HUES64 (cell line): ENCODE measurements around the gene DPP10.

Experiments
- H3K27ac ChIP-seq: 2 replicates; pipeline ENCODE4 v1.7.0; 2013; ENCODE audit warnings: low read depth, low read length, inconsistent platforms
- H3K27me3 ChIP-seq: 2 replicates; pipeline ENCODE4 v1.6.1; 2013; ENCODE audit warnings: mild to moderate bottlenecking, low read length; ENCODE audit not compliant: insufficient read depth
- H3K36me3 ChIP-seq: 2 replicates; pipeline ENCODE4 v1.6.1; 2013; ENCODE audit warnings: mild to moderate bottlenecking, low read length; ENCODE audit not compliant: insufficient read depth
- H3K4me1 ChIP-seq: 2 replicates; pipeline ENCODE4 v1.6.1; 2013; ENCODE audit warnings: mild to moderate bottlenecking, low read length, moderate library complexity; ENCODE audit not compliant: insufficient read depth
- H3K4me3 ChIP-seq: 2 replicates; pipeline ENCODE4 v1.5.1; 2013; ENCODE audit warnings: mild to moderate bottlenecking, low read length, moderate library complexity
- H3K9ac ChIP-seq: 2 replicates; pipeline ENCODE4 v1.6.1; 2013; ENCODE audit warnings: mild to moderate bottlenecking, low read depth, low read length
- H3K9me3 ChIP-seq: 2 replicates; pipeline ENCODE4 v1.6.1; 2013; ENCODE audit warnings: low read depth, low read length; ENCODE audit not compliant: insufficient read depth
- WGBS: fragments of 150-250, 120-280 bp; methylation state at CpG from one replicate; pipeline ENCODE4 v1.1.7; 2013; ENCODE audit warnings: missing lambda C conversion rate; 5-methylcytosine and 5-hydroxymethylcytosine counted together

Gene DPP10

GRCh38 chr2:114543236-114543766, 100.9 kb downstream of the DPP10 start:
- no peaks in the 10 kb centered on the region for H3K4me1 ChIP-seq
- H3K36me3 ChIP-seq: no peaks in the 10 kb centered on the region
- no peak overlapping the region for H3K4me3 ChIP-seq
- H3K27ac ChIP-seq: no peak overlapping the region
- WGBS: 62% methylated on average over 5 of the region's 7 CpGs
- no peak overlapping the region for H3K9ac ChIP-seq
- no peaks in the 10 kb centered on the region for H3K27me3 ChIP-seq
- H3K9me3 ChIP-seq: no peaks in the 10 kb centered on the region

DNA sequence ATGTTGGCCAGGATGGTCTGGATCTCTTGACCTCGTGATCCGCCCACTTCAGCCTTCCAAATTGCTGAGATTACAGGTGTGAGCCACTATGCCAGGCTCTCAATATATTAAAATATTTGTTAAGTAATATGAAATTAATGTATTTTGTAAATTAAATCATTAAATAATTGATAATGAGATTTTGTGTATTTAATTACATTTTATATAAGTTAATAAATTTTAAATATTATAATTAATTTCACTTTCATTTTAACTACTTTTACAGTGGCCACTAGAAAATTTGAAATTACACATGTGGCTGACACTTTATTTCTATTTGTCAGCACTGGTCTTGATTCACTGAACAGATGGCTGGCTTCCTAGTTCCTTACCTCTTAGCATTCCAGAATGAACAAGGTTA, 102.6 kb downstream of the DPP10 start:
- no peaks in the 10 kb centered on the region for H3K9me3 ChIP-seq
- H3K9ac ChIP-seq: no peak overlapping the region
- no peaks in the 10 kb centered on the region for H3K27me3 ChIP-seq
- 0 out of 2 replicates have a peak, but pooled peaks cover 4% of the 10 kb centered on the region for H3K4me1 ChIP-seq
- WGBS: 97% methylated on average over 2 of the region's 2 CpGs
- no peak overlapping the region for H3K27ac ChIP-seq
- H3K36me3 ChIP-seq: no peaks in the 10 kb centered on the region
- H3K4me3 ChIP-seq: no peak overlapping the region

GRCh38 chr2:114546531-114546930, 104.1 kb downstream of the DPP10 start:
- Histone ChIP-seq H3K27me3 (no peaks in the 10 kb centered on the region), H3K36me3 (no peaks in the 10 kb centered on the region), H3K9me3 (no peaks in the 10 kb centered on the region), H3K27ac (no peak overlapping the region), H3K4me1 (0 out of 2 replicates have a peak, but pooled peaks cover 4% of the 10 kb centered on the region), H3K9ac (no peak overlapping the region), H3K4me3 (no peak overlapping the region)
- 95% methylated on average over 2 of the region's 3 CpGs for WGBS

DNA sequence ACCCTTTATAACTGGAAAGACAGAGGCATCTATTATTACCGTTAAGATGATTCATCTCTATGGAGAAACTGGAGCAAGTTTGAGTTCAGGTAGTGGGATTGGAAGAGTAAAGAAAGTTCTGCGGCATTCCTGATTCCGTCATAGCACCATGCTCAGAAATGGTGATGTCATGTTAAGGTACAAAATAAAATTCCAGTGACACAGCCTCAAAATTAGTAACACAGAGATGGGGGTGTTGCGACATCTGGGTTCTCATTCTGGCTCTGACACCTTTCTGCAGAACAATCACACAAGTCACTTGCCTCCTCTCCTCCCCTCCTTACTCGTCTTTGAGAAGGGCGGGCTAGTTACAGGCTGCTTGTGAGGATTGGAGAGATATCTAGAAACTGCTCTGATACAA, 105.7 kb downstream of the DPP10 start:
- Histone ChIP-seq H3K4me3 (no peak overlapping the region), H3K27me3 (no peaks in the 10 kb centered on the region), H3K27ac (no peak overlapping the region), H3K4me1 (0 out of 2 replicates have a peak, but pooled peaks cover 4% of the 10 kb centered on the region), H3K36me3 (no peaks in the 10 kb centered on the region), H3K9me3 (no peaks in the 10 kb centered on the region), H3K9ac (no peak overlapping the region)
- WGBS: 93% methylated on average over 6 of the region's 6 CpGs

GRCh38 chr2:114550364-114550763, 107.9 kb downstream of the DPP10 start:
- no peak overlapping the region for H3K27ac ChIP-seq
- H3K36me3 ChIP-seq: no peaks in the 10 kb centered on the region
- no peaks in the 10 kb centered on the region for H3K27me3 ChIP-seq
- H3K9ac ChIP-seq: no peak overlapping the region
- no peak overlapping the region for H3K4me3 ChIP-seq
- WGBS: 97% methylated on average over 2 of the region's 2 CpGs
- no peaks in the 10 kb centered on the region for H3K9me3 ChIP-seq
- H3K4me1 ChIP-seq: 0 out of 2 replicates have a peak, but pooled peaks cover 4% of the 10 kb centered on the region

GRCh38 chr2:114550895-114551793, 108.7 kb downstream of the DPP10 start:
- H3K9ac ChIP-seq: no peak overlapping the region
- no peak overlapping the region for H3K27ac ChIP-seq
- 61% methylated on average over 4 of the region's 5 CpGs for WGBS
- H3K9me3 ChIP-seq: no peaks in the 10 kb centered on the region
- no peaks in the 10 kb centered on the region for H3K36me3 ChIP-seq
- 0 out of 2 replicates have a peak, but pooled peaks cover 4% of the 10 kb centered on the region for H3K4me1 ChIP-seq
- H3K4me3 ChIP-seq: no peak overlapping the region
- no peaks in the 10 kb centered on the region for H3K27me3 ChIP-seq

- 91% methylated on average over 5 of the region's 5 CpGs for WGBS
- H3K4me1 ChIP-seq: 0 out of 2 replicates have a peak, but pooled peaks cover 4% of the 10 kb centered on the region
- no peaks in the 10 kb centered on the region for H3K36me3 ChIP-seq
- H3K27ac ChIP-seq: no peak overlapping the region
- no peak overlapping the region for H3K4me3 ChIP-seq
- no peaks in the 10 kb centered on the region for H3K27me3 ChIP-seq
- H3K9ac ChIP-seq: no peak overlapping the region
- H3K9me3 ChIP-seq: no peaks in the 10 kb centered on the region
Observed at GRCh38 chr2:114553027-114553426, 110.6 kb downstream of the DPP10 start.

DNA sequence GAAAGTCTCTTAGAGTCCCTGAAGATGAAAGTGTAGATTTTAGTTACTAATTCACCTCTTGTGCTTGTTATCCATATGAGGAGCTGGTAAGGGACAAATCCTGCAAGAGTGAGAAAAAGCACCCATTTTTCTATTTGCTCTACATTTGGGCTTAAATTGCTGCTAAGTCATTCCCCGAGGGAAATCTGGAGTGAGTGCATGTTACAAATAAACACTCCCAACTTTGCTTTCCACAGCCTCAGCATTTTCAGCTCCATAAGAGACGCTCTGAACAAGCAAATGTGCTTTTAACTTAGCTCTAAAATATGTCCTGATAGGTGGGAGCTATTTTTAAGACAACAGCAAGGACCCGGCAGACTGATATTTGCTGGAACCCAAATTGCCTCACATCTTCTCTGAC, 126.7 kb downstream of the DPP10 start:
- Histone ChIP-seq H3K4me1 (no peaks in the 10 kb centered on the region), H3K9me3 (no peaks in the 10 kb centered on the region), H3K4me3 (no peak overlapping the region), H3K27ac (no peak overlapping the region), H3K27me3 (no peaks in the 10 kb centered on the region), H3K9ac (no peak overlapping the region), H3K36me3 (no peaks in the 10 kb centered on the region)
- WGBS: 90% methylated on average over 3 of the region's 3 CpGs

DNA sequence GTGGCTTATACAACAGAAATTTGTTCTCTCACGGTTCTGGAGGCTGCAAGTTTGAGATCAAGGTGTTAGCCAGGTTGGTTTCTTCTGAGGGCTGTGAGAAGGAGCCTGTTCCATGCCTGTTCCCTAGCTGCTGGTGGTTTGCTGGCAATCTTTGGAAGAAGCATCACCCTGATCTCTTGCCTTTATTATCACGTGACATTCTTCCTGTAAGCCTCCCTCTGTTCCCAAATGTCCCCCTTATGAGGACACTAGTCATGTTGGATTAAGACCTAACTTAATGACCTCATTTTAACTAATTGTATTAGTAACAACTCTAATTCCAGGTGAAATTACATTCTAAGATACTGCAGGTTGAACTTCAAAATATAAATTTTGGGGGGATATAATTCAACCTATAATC, 135.2 kb downstream of the DPP10 start:
- no peak overlapping the region for H3K9ac ChIP-seq
- H3K4me3 ChIP-seq: no peak overlapping the region
- 95% methylated on average over 2 of the region's 2 CpGs for WGBS
- no peaks in the 10 kb centered on the region for H3K36me3 ChIP-seq
- H3K27me3 ChIP-seq: no peaks in the 10 kb centered on the region
- no peaks in the 10 kb centered on the region for H3K4me1 ChIP-seq
- no peak overlapping the region for H3K27ac ChIP-seq
- no peaks in the 10 kb centered on the region for H3K9me3 ChIP-seq

DNA sequence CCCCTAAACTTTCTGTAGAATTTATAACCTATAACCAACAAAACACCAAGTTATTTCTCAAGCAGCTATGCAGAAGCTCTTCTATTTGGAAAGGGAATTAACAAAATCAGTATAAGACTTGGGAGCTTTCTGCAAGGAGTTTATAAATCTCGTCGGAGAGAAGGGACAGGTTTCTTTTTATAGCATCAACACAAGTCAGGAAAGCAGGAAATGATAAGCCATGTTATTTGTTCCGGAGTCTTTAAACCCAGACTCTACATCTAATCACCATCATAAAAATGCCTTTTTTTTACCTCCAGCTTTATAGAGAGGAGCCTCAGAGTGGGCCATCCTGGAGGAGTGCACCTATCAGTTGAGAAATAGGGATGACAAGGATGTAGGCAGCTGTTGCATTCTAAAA, 137.1 kb downstream of the DPP10 start:
- Histone ChIP-seq H3K27me3 (no peaks in the 10 kb centered on the region), H3K4me3 (no peak overlapping the region), H3K36me3 (no peaks in the 10 kb centered on the region), H3K4me1 (no peaks in the 10 kb centered on the region), H3K27ac (no peak overlapping the region), H3K9me3 (no peaks in the 10 kb centered on the region), H3K9ac (no peak overlapping the region)
- 90% methylated on average over 3 of the region's 3 CpGs for WGBS

GRCh38 chr2:114580691-114581090, 138.2 kb downstream of the DPP10 start:
- Histone ChIP-seq H3K4me1 (no peaks in the 10 kb centered on the region), H3K4me3 (no peak overlapping the region), H3K9ac (no peak overlapping the region), H3K9me3 (no peaks in the 10 kb centered on the region), H3K36me3 (no peaks in the 10 kb centered on the region), H3K27me3 (no peaks in the 10 kb centered on the region), H3K27ac (no peak overlapping the region)
- WGBS: 87% methylated on average over 6 of the region's 6 CpGs
